Hepatocyte (in vitro differentiated cells): ENCODE results near the gene CCDC12. TPM values are rescaled to one million over a fixed set of nuclear protein-coding genes. Genes with fewer than 3 reads are reported as not detected.

Experiments
- DNase-seq: peaks from one replicate; pipeline ENCODE4 v3.0.0-alpha.2; 2016; ENCODE audit warnings: low spot score
- H2AFZ ChIP-seq: fragments of 200-600 bp; sonication (generic); 2 replicates; pipeline ENCODE4 v1.6.0; 2016; ENCODE audit warnings: antibody characterized with exemption, mild to moderate bottlenecking
- H3K27ac ChIP-seq: fragments of 200-600 bp; sonication (generic); 2 replicates; pipeline ENCODE4 v1.5.1; 2016; ENCODE audit warnings: mild to moderate bottlenecking
- H3K27me3 ChIP-seq: fragments of 200-600 bp; sonication (generic); 2 replicates; pipeline ENCODE4 v1.6.1; 2016
- H3K36me3 ChIP-seq: fragments of 200-600 bp; sonication (generic); replicated peaks from 2 replicates; pipeline ENCODE4 v1.5.1; 2016; ENCODE audit warnings: low read depth; ENCODE audit not compliant: insufficient read depth
- H3K4me1 ChIP-seq: fragments of 200-600 bp; sonication (generic); 2 replicates; pipeline ENCODE4 v1.5.1; 2016; ENCODE audit warnings: mild to moderate bottlenecking, moderate library complexity; ENCODE audit not compliant: insufficient read depth
- H3K4me2 ChIP-seq: fragments of 200-600 bp; sonication (generic); 2 replicates; pipeline ENCODE4 v1.6.0; 2016
- H3K4me3 ChIP-seq: fragments of 200-600 bp; sonication (generic); 2 replicates; pipeline ENCODE4 v1.5.1; 2016; ENCODE audit warnings: mild to moderate bottlenecking
- H3K79me2 ChIP-seq: fragments of 200-600 bp; sonication (generic); 2 replicates; pipeline ENCODE4 v1.6.0; 2017; ENCODE audit warnings: mild to moderate bottlenecking
- H3K9me2 ChIP-seq: fragments of 200-600 bp; sonication (generic); replicated peaks from 2 replicates; pipeline ENCODE4 v1.6.0; 2017; ENCODE audit warnings: mild to moderate bottlenecking; ENCODE audit not compliant: insufficient read depth
- H3K9me3 ChIP-seq: fragments of 200-600 bp; sonication (generic); 2 replicates; pipeline ENCODE4 v1.5.1; 2016; ENCODE audit warnings: low read depth, mild to moderate bottlenecking
- H4K20me1 ChIP-seq: fragments of 200-600 bp; sonication (generic); 2 replicates; pipeline ENCODE4 v1.6.0; 2016; ENCODE audit warnings: mild to moderate bottlenecking; ENCODE audit not compliant: insufficient read depth, poor library complexity, severe bottlenecking
- EZH2 ChIP-seq: fragments of 200-600 bp; sonication (generic); IDR thresholded peaks from 2 replicates; pipeline ENCODE4 v1.6.1; 2016; ENCODE audit warnings: antibody characterized with exemption, mild to moderate bottlenecking, borderline replicate concordance
- EZH2phosphoT487 ChIP-seq: fragments of 200-600 bp; sonication (generic); IDR thresholded peaks from one replicate; pipeline ENCODE4 v1.6.1; 2018; ENCODE audit warnings: antibody characterized with exemption, mild to moderate bottlenecking, low read depth, moderate library complexity; ENCODE audit not compliant: unreplicated experiment, severe bottlenecking
- WGBS: methylation state at CpG from one replicate; pipeline ENCODE4 v1.1.6; 2016; ENCODE audit warnings: low lambda C conversion rate; ENCODE audit errors: missing lambda C conversion rate; 5-methylcytosine and 5-hydroxymethylcytosine counted together
- polyA plus RNA-seq: library from polyadenylated mRNA; unstranded; fragments of >200 nt; fragmentation: Nextera tagmentation; extraction: Ambion mirVana; gene quantifications from 2 replicates; pipeline ENCODE4 v1.2.1, GENCODE V29; 2016
- total RNA-seq: library from RNA; depleted of rRNA; stranded (reverse); fragments of >200 nt; gene quantifications from 2 replicates; pipeline ENCODE4 v1.2.3, GENCODE V29; 2014
- TF ChIP-seq, protein P1 (sequence below): fragments of 200-600 bp; sonication (generic); IDR thresholded peaks from 2 replicates; pipeline ENCODE4 v1.5.1; 2016; ENCODE audit warnings: antibody characterized with exemption, mild to moderate bottlenecking; ENCODE audit not compliant: poor library complexity

CCDC12 gene
- total and polyA plus RNA-seq, 2 experiments from 2014 or later, result 41.1 to 78.4 TPM

DNA sequence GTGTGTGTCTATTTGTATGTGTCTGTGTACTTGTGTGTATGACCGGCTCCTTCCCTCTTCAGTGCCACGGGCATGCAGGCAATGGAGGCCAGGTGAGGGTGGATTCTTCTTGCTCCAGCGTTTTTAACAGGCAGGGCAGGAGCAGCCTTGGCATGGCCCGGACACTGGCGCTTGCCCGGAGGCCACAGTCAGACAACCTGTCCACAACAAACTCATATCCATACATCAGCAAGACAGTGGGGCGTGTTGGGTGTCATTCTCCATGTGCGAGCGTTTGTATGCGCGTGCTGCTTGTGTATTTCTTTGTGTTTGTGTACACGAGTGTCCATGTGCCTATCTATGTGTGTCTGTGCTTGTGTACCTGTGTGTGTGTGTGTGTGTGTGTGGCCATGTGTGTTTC lies 69.3 kb downstream of the CCDC12 start:
- H3K36me3 ChIP-seq, result no peaks in the 10 kb centered on the region
- 89% methylated on average over 12 of the region's 12 CpGs for WGBS

DNA sequence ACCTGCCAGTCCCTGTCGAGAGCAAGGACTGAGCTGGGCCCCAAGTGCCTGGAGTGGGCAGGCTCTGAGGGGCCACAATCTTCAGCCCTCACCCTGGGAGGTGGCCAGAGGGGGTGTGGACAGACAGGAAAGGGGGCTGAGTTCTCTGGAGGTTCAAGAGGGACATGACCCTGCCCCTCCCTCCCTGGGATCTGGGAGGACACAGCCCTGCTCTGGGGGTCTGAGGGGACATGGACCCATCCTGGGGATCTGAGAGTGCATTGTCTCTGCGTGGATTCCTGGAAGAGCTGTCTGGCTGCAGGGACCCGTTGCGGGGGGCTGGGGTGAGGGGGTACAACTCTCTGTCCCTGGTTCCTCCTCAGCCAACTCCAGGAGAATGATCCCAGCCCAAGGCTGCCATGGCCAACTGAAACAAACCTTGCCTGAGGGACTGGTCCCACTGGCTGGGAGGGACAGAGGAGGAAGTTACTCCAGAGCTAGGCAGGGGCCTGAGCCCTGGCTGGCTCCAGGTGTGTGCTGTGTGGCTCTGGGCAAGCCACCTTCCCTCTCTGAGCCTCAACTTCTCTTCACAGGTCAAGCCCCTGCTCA lies 70.0 kb downstream of the CCDC12 start:
- TF ChIP-seq EZH2phosphoT487 (no peak), EZH2 (no peak)
- TF ChIP-seq, protein P1, sequence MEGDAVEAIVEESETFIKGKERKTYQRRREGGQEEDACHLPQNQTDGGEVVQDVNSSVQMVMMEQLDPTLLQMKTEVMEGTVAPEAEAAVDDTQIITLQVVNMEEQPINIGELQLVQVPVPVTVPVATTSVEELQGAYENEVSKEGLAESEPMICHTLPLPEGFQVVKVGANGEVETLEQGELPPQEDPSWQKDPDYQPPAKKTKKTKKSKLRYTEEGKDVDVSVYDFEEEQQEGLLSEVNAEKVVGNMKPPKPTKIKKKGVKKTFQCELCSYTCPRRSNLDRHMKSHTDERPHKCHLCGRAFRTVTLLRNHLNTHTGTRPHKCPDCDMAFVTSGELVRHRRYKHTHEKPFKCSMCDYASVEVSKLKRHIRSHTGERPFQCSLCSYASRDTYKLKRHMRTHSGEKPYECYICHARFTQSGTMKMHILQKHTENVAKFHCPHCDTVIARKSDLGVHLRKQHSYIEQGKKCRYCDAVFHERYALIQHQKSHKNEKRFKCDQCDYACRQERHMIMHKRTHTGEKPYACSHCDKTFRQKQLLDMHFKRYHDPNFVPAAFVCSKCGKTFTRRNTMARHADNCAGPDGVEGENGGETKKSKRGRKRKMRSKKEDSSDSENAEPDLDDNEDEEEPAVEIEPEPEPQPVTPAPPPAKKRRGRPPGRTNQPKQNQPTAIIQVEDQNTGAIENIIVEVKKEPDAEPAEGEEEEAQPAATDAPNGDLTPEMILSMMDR, result no peak
- no peaks in the 10 kb centered on the region for H3K9me2 ChIP-seq
- H2AFZ ChIP-seq, result no peak overlapping the region
- H3K27me3 ChIP-seq, result no peaks in the 10 kb centered on the region
- H3K79me2 ChIP-seq, result no peaks in the 10 kb centered on the region
- peaks cover 10% of the 10 kb centered on the region for H3K4me1 ChIP-seq
- WGBS, result 89% methylated on average over 4 of the region's 4 CpGs
- no peak for DNase-seq
- no peak overlapping the region for H3K4me3 ChIP-seq
- no peak overlapping the region for H3K4me2 ChIP-seq
- no peak overlapping the region for H3K27ac ChIP-seq
- H3K36me3 ChIP-seq, result no peaks in the 10 kb centered on the region
- H3K9me3 ChIP-seq, result no peaks in the 10 kb centered on the region
- no peaks in the 10 kb centered on the region for H4K20me1 ChIP-seq

More for the DNA sequence above, 69.3 kb downstream of the CCDC12 start:
- Histone ChIP-seq H2AFZ (no peak overlapping the region), H3K4me2 (no peak overlapping the region), H3K9me2 (no peaks in the 10 kb centered on the region), H3K79me2 (no peaks in the 10 kb centered on the region), H4K20me1 (no peaks in the 10 kb centered on the region), H3K4me3 (no peak overlapping the region), H3K4me1 (peaks cover 10% of the 10 kb centered on the region), H3K27me3 (no peaks in the 10 kb centered on the region), H3K27ac (no peak overlapping the region), H3K9me3 (no peaks in the 10 kb centered on the region)
- DNase-seq, result no peak
- TF ChIP-seq, protein P1, result no peak
- no peak for TF ChIP-seq EZH2
- TF ChIP-seq EZH2phosphoT487, result no peak

DNA sequence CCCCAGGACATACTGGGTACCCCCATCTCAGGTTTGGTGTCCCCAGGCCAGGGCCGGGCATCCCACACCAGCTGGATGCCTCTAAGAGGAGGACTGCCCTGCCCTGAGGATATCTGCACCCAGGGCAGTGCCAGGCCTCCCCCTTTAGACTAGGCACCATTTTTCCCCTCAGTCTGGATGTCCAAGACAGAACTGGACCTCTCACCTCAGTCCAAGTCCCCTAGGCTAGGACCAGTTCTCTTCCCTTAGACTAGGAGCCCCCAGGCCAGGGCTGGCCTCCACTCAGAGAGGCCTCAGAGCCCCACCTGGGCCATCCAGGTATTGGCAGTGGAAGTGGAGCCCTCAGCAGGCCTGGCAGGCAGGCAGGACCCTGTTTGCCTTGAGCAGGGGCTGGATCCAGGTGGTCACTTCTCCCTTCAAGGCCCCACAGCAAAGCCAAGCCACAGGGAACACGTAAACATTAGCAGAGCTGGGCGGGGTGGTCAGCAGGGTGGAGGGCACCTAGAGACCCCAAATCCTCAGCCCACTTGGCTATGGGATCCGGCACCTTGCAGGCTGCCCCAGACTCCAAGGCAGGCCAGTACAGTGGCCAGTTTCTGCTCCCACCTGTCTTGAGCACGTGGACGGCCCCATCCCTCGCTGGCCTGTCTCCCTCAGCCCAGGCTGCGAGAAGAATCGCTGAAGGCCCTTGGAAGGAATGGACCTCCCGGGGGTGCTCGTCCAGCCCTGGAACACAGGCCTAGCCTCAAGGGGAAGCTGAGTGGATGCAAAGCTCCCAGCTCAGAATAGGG lies 70.7 kb downstream of the CCDC12 start:
- DNase-seq, result no peak
- 88% methylated on average over 11 of the region's 11 CpGs for WGBS
- H3K27me3 ChIP-seq, result no peaks in the 10 kb centered on the region
- no peak overlapping the region for H3K27ac ChIP-seq
- no peak overlapping the region for H3K4me3 ChIP-seq
- no peak overlapping the region for H3K4me2 ChIP-seq
- no peaks in the 10 kb centered on the region for H4K20me1 ChIP-seq
- TF ChIP-seq EZH2 (no peak), EZH2phosphoT487 (no peak)
- TF ChIP-seq, protein P1, result no peak
- H3K9me3 ChIP-seq, result no peaks in the 10 kb centered on the region
- no peaks in the 10 kb centered on the region for H3K9me2 ChIP-seq
- H3K4me1 ChIP-seq, result peaks cover 10% of the 10 kb centered on the region
- H2AFZ ChIP-seq, result no peak overlapping the region
- no peaks in the 10 kb centered on the region for H3K79me2 ChIP-seq
- no peaks in the 10 kb centered on the region for H3K36me3 ChIP-seq
